Panc1 (cell line): Measurements from ENCODE around the gene SLC6A6. TPM values are rescaled to one million over a fixed set of nuclear protein-coding genes. Genes with fewer than 3 reads are reported as not detected.

Source experiments
- ATAC-seq: fragments of 200-7000 bp; cut with Tn5 transposase; 2 replicates; pipeline ENCODE4 v1.9.1; 2020; ENCODE audit warnings: mild to moderate bottlenecking, moderate library complexity
- BruUV-seq: library from RNA; stranded (reverse); fragments of 400-500 nt; replicated peaks from 2 replicates; lab custom pipeline; 2021; lab: Mats Ljungman, UMichigan
- CTCF ChIA-PET: fragments of 300-600 bp; sonication (Branson Sonifier 250); formaldehyde crosslinking; loops from one replicate; lab custom pipeline; 2022; ENCODE audit warnings: antibody characterized with exemption; lab: Charles Lee
- POLR2A ChIA-PET: fragments of 300-600 bp; sonication (Branson Sonifier 250); formaldehyde crosslinking; loops from one replicate; lab custom pipeline; 2022; ENCODE audit warnings: antibody characterized with exemption; lab: Charles Lee
- DNase-seq: peaks from one replicate; pipeline ENCODE4 v3.0.0-alpha.2; 2010; ENCODE audit warnings: low read depth, low spot score
- H3K27ac ChIP-seq: 2 replicates; pipeline ENCODE4 v1.5.1; 2011; ENCODE audit warnings: mild to moderate bottlenecking, low read length, inconsistent platforms
- H3K27me3 ChIP-seq: fragments of 200-500 bp; sonication (Bioruptor generic); 2 replicates; pipeline ENCODE4 v1.6.0; 2014; ENCODE audit warnings: low read length, inconsistent platforms; ENCODE audit not compliant: control insufficient read depth, insufficient read depth
- H3K36me3 ChIP-seq: fragments of 200-500 bp; sonication (Bioruptor generic); 2 replicates; pipeline ENCODE4 v1.5.1; 2014; ENCODE audit warnings: inconsistent platforms, mild to moderate bottlenecking, low read length, moderate library complexity; ENCODE audit not compliant: control insufficient read depth, insufficient read depth
- H3K4me1 ChIP-seq: 2 replicates; pipeline ENCODE4 v1.5.1; 2011; ENCODE audit warnings: inconsistent platforms, mild to moderate bottlenecking, low read length, moderate library complexity; ENCODE audit not compliant: control insufficient read depth, insufficient read depth
- H3K4me3 ChIP-seq, 2 experiments: 2 replicates each; pipeline ENCODE4 v1.5.1; 2011 to 2012; ENCODE audit warnings: low read depth in 2 of 2, low read length in 2 of 2, mild to moderate bottlenecking in 2 of 2, inconsistent platforms in 1 of 2, moderate library complexity in 1 of 2
- H3K9me3 ChIP-seq: fragments of 200-500 bp; sonication (Bioruptor generic); 2 replicates; pipeline ENCODE4 v1.5.1; 2014; ENCODE audit warnings: low read depth, mild to moderate bottlenecking, inconsistent platforms, low read length, moderate library complexity; ENCODE audit not compliant: control insufficient read depth, insufficient read depth
- POLR2AphosphoS5 ChIP-seq: IDR thresholded peaks from 2 replicates; pipeline ENCODE4 v1.6.1; 2012; ENCODE audit warnings: mild to moderate bottlenecking, low read depth, low read length, moderate library complexity
- SIN3A ChIP-seq: IDR thresholded peaks from 2 replicates; pipeline ENCODE4 v1.6.1; 2012; ENCODE audit warnings: low read depth, mild to moderate bottlenecking, low read length, moderate library complexity, borderline replicate concordance; ENCODE audit not compliant: insufficient read depth
- TCF7L2 ChIP-seq: IDR thresholded peaks from 2 replicates; pipeline ENCODE4 v1.6.1; 2011; ENCODE audit warnings: mild to moderate bottlenecking, low read depth, low read length, inconsistent platforms
- in situ Hi-C: cut with HindIII; loops from 2 replicates; pipeline ENCODE4 v1.10.0; 2016; ENCODE audit warnings: low sequenced_read_pairs, low pct_unique_long_range_greater_than_20kb
- intact Hi-C: fragments of 100-400 bp; cut with micrococcal nuclease; formaldehyde crosslinking; loops from one replicate; pipeline ENCODE4 v1.10.0; 2022; ENCODE audit not compliant: unreplicated experiment
- total RNA-seq: library from RNA; stranded (reverse); gene quantifications from one replicate; pipeline ENCODE4 v1.2.1, GENCODE V29; 2021; ENCODE audit not compliant: unreplicated experiment
- TF ChIP-seq, protein P1 (sequence below): fragments of 450-650 bp; IDR thresholded peaks from 2 replicates; pipeline ENCODE4 v1.5.1; 2017; ENCODE audit warnings: mild to moderate bottlenecking

SLC6A6 gene
- total RNA-seq, 1 experiment from 2014 or later, result 61.0 TPM

DNA sequence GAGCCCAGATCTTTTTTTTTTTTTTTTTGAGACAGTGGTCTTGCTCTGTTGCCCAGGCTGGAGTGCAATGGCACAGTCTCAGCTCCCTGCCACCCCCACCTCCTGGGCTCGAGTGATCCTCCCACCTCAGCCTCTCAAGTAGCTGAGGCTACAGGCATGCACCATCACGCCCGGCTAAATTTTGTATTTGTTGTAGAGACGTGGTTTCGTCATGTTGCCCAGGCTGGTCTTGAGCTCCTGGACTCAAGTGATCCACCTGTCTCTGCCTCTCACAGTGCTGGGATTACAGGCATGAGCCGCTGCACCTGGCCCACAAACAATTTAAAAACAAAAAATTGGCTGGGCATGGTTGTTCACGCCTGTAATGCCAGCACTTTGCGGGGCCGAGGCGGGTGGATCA lies 22.6 kb upstream of the SLC6A6 start:
- no peak for DNase-seq
- no peak overlapping the region for H3K4me3 ChIP-seq
- POLR2A ChIA-PET, result interaction anchor here (0.7 kb wide), 1 partner anchor 83 kb away, joined by 4 read pairs; no protein-coding TSS in a partner anchor
- in situ Hi-C loops (no loop called here), intact Hi-C loops (no loop called here)
- TF ChIP-seq, protein P1, sequence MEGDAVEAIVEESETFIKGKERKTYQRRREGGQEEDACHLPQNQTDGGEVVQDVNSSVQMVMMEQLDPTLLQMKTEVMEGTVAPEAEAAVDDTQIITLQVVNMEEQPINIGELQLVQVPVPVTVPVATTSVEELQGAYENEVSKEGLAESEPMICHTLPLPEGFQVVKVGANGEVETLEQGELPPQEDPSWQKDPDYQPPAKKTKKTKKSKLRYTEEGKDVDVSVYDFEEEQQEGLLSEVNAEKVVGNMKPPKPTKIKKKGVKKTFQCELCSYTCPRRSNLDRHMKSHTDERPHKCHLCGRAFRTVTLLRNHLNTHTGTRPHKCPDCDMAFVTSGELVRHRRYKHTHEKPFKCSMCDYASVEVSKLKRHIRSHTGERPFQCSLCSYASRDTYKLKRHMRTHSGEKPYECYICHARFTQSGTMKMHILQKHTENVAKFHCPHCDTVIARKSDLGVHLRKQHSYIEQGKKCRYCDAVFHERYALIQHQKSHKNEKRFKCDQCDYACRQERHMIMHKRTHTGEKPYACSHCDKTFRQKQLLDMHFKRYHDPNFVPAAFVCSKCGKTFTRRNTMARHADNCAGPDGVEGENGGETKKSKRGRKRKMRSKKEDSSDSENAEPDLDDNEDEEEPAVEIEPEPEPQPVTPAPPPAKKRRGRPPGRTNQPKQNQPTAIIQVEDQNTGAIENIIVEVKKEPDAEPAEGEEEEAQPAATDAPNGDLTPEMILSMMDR, result no peak
- no peak for TF ChIP-seq SIN3A
- TF ChIP-seq POLR2AphosphoS5, result no peak
- no peaks in the 10 kb centered on the region for H3K36me3 ChIP-seq
- CTCF ChIA-PET, result no interaction called here
- ATAC-seq, result no peak
- no peaks in the 10 kb centered on the region for H3K9me3 ChIP-seq
- H3K27me3 ChIP-seq, result no peaks in the 10 kb centered on the region
- BruUV-seq, result no TSS peak
- no peaks in the 10 kb centered on the region for H3K4me1 ChIP-seq
- H3K27ac ChIP-seq, result no peak overlapping the region

DNA sequence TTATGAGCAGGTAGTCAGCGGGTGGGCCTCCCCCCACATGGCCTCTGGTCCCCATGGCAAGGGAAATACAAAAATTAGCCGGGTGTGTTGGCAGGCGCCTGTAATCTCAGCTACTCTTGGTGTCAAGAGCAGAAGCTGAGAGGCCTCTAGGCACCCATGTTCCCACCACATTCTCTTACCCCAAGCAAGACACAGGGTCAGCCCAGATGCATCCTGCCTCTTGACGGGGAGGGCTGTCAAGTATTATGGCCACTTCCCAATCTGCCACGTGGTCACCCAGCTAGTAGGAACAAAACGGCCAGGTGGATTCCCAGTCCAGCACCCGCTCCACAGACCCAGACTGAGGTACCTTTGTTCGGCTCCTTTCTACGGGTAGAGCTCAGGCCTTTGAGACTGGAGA lies 16.2 kb upstream of the SLC6A6 start:
- no TSS peak for BruUV-seq
- Histone ChIP-seq H3K27ac (no peak overlapping the region), H3K36me3 (no peaks in the 10 kb centered on the region), H3K27me3 (no peaks in the 10 kb centered on the region), H3K9me3 (no peaks in the 10 kb centered on the region), H3K4me1 (no peaks in the 10 kb centered on the region; the same call in 1 of the 2 replicates), H3K4me3 (no peak overlapping the region)
- CTCF ChIA-PET, result no interaction called here
- TF ChIP-seq, protein P1, result no peak
- TF ChIP-seq POLR2AphosphoS5, result no peak
- intact Hi-C loops, result no loop called here
- DNase-seq (no peak), ATAC-seq (no peak)
- in situ Hi-C loops, result no loop called here
- POLR2A ChIA-PET, result no interaction called here

DNA sequence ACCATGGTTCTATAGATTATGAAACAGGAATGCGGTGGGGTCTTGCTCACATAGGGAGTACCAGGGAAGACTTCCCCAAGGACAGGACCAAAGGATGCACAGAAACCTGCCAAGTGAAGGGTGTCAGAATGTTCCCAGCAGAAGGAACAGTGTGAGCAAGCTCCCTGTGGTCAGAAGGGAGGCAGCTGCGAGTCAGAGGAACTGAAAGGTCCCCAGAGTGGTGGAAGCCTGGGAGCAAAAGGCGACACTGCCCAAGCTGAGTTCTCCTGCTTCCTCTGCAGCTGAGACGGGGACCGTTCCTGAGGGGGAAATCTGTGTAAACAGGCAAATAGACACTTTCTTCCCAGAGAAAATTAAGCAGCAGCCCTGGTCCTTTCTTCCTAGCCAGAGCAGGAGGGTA lies 14.2 kb upstream of the SLC6A6 start:
- DNase-seq (no peak), ATAC-seq (no peak)
- POLR2A ChIA-PET, result interaction anchor here (0.7 kb wide), 1 partner anchor 1273 kb away, joined by 9 read pairs; no protein-coding TSS in a partner anchor
- H3K9me3 ChIP-seq, result no peaks in the 10 kb centered on the region
- H3K36me3 ChIP-seq, result no peaks in the 10 kb centered on the region
- BruUV-seq, result no TSS peak
- CTCF ChIA-PET, result interaction anchor here (0.6 kb wide), 1 partner anchor 80 kb away, joined by 12 read pairs; no protein-coding TSS in a partner anchor
- in situ Hi-C loops, result no loop called here
- TF ChIP-seq TCF7L2 (no peak), SIN3A (no peak)
- H3K27me3 ChIP-seq, result no peaks in the 10 kb centered on the region
- no peak overlapping the region for H3K27ac ChIP-seq
- intact Hi-C loops, result no loop called here
- no peak overlapping the region for H3K4me3 ChIP-seq
- H3K4me1 ChIP-seq, result no peaks in the 10 kb centered on the region; the same call in 1 of the 2 replicates
